Central memory CD4-positive, alpha-beta T cell (primary cell): ENCODE results near the gene VPS37C.
A peak's percentile ranks its signal among the peaks of the same experiment; 100 is the strongest.
"Not testable (repeated sequence)": the region's sequence is repeated elsewhere in the genome, so short reads cannot be mapped to it uniquely, and the experiment has no call there.

Source experiments
- DNase-seq: peaks from one replicate; pipeline ENCODE4 v3.0.0; 2022

VPS37C gene

DNA sequence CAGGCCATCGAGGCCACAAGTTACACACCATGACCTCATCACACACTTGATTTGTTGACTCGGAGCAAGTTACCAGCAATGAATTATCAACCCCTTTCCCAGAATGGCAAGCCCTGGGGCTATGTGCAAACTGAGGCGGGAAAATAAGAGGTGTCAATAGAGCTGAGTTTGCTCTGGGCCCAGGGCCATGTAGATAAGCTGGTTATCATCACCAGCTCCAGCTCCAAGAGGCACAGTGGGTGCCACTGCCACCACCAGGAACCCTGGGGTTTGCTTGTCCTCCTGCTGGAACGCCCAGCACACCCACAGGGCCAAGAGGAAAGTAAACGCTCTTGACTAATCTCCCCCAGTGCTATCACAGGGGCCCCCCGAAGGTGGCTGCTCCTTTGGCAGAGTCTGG is 13.0 kb upstream of the VPS37C start:
- no peak for DNase-seq

GRCh38 chr11:61173456-61173855 is 12.2 kb upstream of the VPS37C start:
- no peak for DNase-seq

GRCh38 chr11:61172888-61173287 is 11.7 kb upstream of the VPS37C start:
- no peak for DNase-seq

DNA sequence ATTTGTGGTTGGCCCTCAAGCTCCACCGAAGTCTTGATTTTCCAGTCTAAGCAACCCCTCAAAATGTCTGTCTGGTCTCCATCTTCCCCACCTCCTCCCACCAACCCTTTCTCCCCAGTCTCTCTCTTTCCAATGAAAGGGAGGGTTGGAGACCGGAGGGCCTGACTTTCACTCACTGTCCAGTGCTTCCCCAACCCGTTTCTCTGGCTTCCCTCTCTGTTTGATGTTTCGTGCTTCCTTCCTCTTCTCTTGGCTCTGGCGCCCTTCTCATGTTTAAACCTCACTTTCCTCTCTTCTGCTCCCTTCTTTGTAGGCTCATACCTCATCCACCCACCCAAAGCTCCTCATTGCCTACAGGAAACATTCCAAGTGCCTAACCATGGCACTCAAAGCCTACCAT is 11.1 kb upstream of the VPS37C start:
- no peak for DNase-seq

GRCh38 chr11:61171907-61172306 is 10.7 kb upstream of the VPS37C start:
- no peak for DNase-seq

DNA sequence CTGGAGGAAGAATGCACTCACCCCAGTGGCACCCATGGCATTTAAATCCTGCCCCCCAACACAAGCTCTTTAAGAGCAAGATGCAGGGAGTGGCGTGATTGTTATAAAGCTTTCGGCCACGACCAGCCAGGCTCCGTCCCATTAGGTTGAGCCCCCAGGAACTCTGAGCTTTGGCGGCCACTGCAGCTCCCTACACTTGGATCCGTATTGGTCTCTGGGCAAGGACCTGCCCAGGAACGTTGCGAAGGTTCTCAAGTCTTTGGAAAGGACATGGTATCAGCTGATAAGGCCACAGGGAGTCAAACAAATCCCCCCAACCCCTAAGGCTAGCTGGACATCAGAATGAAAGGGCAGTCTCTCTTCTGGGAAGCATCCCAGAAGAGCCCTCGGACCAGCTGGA is 9.3 kb upstream of the VPS37C start:
- no peak for DNase-seq

DNA sequence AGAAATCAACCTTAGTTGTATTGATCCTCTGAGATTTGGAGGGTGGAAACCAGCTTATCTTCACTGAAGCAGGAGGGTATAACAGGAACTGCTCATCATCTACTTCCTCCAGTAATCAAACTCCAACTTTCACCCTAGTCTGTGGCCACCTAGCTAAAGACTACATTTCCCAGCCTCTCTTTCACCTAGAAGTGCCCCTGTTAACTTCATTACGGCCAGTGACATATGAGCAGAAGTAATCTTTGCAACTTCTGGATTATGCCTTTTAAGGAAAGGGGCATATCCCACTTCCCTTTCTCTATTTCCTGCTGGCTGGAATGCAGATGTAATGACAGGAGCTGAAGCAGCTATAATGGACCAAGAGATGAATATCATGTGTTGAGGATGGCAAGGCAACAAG is 7.6 kb upstream of the VPS37C start:
- DNase-seq: no peak

DNA sequence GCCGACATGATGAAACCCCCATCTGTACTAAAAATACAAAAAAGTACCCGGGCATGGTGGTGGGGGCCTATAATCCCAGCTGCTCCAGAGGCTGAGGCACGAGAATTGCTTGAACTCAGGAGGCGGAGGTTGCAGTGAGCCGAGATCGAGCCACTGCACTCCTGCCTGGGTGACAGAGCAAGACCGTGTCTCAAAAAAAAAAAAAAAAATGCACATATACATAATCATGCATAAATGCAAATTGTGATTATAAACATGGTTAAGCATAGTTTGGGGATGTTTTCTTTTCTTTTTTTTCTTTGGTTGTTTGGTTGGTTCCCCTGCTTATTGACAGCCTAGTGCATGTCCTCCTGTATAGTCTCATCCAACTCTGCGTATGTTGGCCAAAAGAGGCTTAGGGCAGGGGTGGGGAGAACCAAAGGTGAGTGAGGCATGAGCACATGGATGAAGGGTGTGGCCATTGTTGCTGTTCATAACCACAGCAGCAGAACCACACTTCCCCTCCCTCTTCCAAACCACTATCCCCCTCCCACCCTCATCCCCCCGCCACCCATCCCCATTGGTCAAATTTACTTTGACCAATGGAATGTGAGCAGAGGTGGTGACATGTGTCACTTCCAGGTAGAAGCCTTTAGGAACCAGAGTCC is 6.9 kb upstream of the VPS37C start:
- no peak for DNase-seq

GRCh38 chr11:61166331-61166730 is 5.1 kb upstream of the VPS37C start:
- DNase-seq: not testable (repeated sequence)

GRCh38 chr11:61165785-61166184 is 4.6 kb upstream of the VPS37C start:
- DNase-seq: not testable (repeated sequence)

GRCh38 chr11:61164606-61165424 is 3.6 kb upstream of the VPS37C start:
- no peak for DNase-seq

- no peak for DNase-seq
Observed at GRCh38 chr11:61163714-61164605, 2.7 kb upstream of the VPS37C start.

DNA sequence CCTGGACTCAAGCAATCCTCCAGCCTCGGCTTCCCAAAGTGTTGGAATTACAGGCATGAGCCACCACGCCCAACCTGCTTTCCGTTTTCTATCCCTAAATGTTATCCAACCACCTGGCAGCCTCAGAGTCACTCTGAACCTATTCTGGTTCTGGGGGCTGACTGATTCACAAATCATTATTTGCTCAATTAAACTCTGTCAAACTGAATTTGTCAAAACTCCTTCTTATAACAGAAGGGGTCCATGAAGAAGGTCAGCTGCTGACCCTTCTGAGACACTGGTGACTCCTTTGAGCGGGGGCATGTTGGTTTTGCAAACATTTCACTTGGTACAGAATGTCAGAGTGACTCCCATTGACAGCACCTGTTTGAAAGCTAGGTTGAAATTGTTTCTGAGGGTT is 1.8 kb upstream of the VPS37C start:
- no peak for DNase-seq

GRCh38 chr11:61162092-61162941 is 1.1 kb upstream of the VPS37C start:
- peak; percentile 9 for DNase-seq

DNA sequence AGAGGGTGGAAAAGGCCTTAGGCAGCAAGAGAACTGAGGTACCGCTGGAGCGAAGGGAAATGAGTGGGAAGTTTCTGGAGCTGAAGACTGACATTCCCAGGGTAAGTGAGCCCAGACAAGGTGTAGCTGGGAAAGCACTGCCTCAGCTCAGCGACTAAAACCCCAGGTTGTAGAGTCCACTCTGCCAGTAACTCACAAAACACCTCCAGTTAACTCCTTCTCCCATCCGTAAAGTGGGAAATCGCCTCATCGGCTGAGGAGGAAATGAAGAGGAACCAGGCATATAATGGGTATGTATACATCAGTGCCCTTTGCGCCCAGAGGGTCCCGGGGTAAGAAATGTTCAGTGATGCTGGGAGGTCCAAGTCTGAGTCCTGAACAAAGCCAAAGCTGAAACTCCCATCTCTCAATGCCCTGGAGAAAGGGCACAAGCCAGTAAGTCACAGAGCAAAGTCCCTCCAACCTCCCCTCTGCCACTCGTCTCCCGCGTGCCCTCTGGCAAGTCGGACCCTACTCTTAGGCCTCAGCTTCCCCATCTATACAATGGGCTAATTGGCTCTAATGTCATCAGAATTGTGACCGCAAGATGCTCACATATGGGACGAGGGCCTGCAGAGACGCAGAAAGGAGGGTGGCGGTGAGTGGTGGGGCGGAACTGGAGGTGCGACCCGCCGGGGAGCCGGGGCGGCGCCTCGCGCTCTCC is 588 bp downstream of the VPS37C start:
- peak; percentile 4 for DNase-seq

DNA sequence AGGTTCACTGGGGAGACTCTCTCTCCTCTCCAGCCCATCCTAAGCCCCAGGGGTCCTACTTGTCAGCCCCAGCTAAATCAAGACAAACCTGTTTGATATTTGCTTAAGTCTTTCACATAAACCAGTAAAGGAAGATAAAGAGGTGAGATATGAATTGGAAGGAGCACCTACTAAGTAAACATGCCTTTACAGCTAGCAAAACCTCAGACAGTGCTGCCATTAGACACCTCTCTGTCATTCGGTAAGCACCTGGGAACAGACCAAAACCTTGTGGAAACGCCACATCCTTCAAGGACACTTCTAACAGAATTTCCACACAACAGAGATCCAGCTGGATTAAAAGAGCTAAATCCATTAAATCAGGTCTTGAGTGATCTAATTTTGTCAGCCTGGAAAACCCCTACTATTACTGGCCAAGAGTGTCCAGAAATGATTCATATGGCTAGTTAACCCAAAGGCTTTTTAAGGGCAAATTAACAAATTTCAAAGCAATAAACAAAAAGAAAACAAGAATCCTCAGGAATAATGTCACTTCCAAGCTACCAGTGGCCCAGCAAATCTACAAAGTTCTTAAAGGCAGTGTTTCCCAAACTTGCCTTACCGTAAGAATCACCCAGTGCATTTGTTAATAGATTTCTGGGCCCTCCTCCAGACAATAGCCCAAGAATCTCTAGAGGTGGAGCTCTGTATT is 2.4 kb downstream of the VPS37C start:
- DNase-seq: no peak

DNA sequence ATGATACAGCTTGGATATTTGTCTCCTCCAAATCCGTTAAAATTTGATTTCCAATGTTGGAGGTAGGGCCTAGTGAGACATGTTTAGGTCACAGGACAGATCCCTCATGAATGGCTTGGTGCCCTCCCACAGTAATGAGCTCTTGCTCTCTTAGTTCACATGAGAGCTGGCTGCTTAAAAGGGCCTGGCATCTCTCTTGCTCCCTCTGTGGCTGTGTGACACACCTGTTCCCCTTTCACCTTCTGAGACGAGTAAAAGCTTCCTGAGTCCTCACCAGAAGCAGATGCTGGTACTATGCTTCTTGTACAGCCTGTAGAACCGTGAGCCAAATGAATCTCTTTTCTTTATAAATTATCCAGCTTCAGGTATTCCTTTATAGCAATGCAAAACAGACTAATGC is 3.5 kb downstream of the VPS37C start:
- DNase-seq: no peak

- DNase-seq: no peak
Observed at GRCh38 chr11:61155741-61156140, 5.5 kb downstream of the VPS37C start.

- DNase-seq: no peak
Observed at GRCh38 chr11:61155312-61155711, 5.9 kb downstream of the VPS37C start.

DNA sequence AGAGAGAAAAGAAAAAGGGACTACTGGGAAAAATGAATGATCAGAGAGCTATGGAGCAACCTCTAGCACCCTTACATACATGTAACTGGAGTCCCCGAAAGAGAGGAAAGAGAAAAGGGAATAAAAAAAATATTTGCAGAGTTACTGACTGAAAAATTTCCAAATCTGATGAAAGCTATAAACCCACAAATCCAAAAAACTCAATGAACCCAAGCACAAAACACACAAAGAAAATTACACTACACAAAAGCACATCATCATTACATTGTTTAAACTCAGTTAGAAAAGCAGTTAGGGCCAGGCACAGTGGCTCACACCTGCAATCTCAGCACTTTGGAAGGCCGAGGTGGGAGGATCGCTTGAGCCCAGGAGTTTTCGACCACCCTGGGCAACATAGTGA is 6.7 kb downstream of the VPS37C start:
- no peak for DNase-seq

- DNase-seq: no peak
Observed at GRCh38 chr11:61153593-61154095, 7.6 kb downstream of the VPS37C start.
